HepG2 (cell line): ENCODE data around the gene YTHDF1. TPM values are rescaled to one million over a fixed set of nuclear protein-coding genes. Genes with fewer than 3 reads are reported as not detected.

ENCODE experiments used
- ATAC-seq: fragments of 200-7000 bp; cut with Tn5 transposase; 3 replicates; pipeline ENCODE4 v1.9.1; 2020; ENCODE audit warnings: mild to moderate bottlenecking, moderate library complexity
- BruUV-seq: library from RNA; stranded (reverse); fragments of 400-500 nt; replicated peaks from 2 replicates; lab custom pipeline; 2021; lab: Mats Ljungman, UMichigan
- CTCF ChIA-PET: fragments of 300-600 bp; formaldehyde crosslinking; extraction: SDS; loops from one replicate; lab custom pipeline; 2021; ENCODE audit warnings: low total read pairs, inconsistent platforms, low intra/inter-chr PET ratio; lab: Yijun Ruan, JAX
- POLR2A ChIA-PET: fragments of 350-600 bp; sonication (Branson Sonifier 250); formaldehyde crosslinking; loops from one replicate; lab custom pipeline; 2020; ENCODE audit warnings: antibody characterized with exemption, inconsistent platforms; lab: Yijun Ruan, JAX
- DNase-seq: peaks from one replicate; pipeline ENCODE4 v3.0.0-alpha.2; 2015; ENCODE audit warnings: low spot score
- FAIRE-seq: peaks from 3 replicates; lab custom pipeline; 2011; peaks lifted over from hg19 to GRCh38; lab: Jason Lieb, UNC
- H2AFZ ChIP-seq: one replicate; pipeline ENCODE4 v1.6.1; 2011; ENCODE audit warnings: low read length, inconsistent platforms
- H3K27ac ChIP-seq: fragments of 300-600 bp; 3 replicates; pipeline ENCODE4 v1.8.0; 2011; ENCODE audit warnings: mixed run types, mild to moderate bottlenecking, mixed read lengths, low read length, inconsistent platforms; ENCODE audit not compliant: insufficient read depth; ENCODE audit errors: extremely low read length
- H3K27me3 ChIP-seq, 2 experiments: fragments of 200-600 bp in 1 of 2; 2 replicates in 1 of 2; 3 replicates in 1 of 2; pipeline versions ENCODE4 v1.6.0 to v1.8.0; 2011; ENCODE audit warnings: low read length in 2 of 2, mild to moderate bottlenecking in 2 of 2, moderate library complexity in 2 of 2, inconsistent platforms in 1 of 2; ENCODE audit not compliant: insufficient read depth in 2 of 2, control insufficient read depth in 1 of 2
- H3K36me3 ChIP-seq, 2 experiments: fragments of 200-600 bp in 1 of 2; replicated peaks in 1 of 2; 2 replicates in 1 of 2; 3 replicates in 1 of 2; pipeline versions ENCODE4 v1.5.1 to v1.8.0; 2011; ENCODE audit warnings: low read length in 2 of 2, inconsistent platforms in 1 of 2; ENCODE audit not compliant: insufficient read depth in 2 of 2, control insufficient read depth in 1 of 2
- H3K4me1 ChIP-seq: 2 replicates; pipeline ENCODE4 v1.5.1; 2012; ENCODE audit warnings: low read length, inconsistent platforms; ENCODE audit not compliant: insufficient read depth
- H3K4me2 ChIP-seq: 2 replicates; pipeline ENCODE4 v1.6.0; 2011; ENCODE audit warnings: low read depth, low read length, inconsistent platforms
- H3K4me3 ChIP-seq, 3 experiments: fragments of 200-600 bp in 1 of 3; sonication (generic), shearing (Covaris generic) in 1 of 3; replicated peaks in 1 of 3; 2 replicates each; pipeline ENCODE4 v1.5.1; 2011 to 2016; ENCODE audit warnings: low read length in 3 of 3, inconsistent platforms in 2 of 3, low read depth in 2 of 3, mild to moderate bottlenecking in 2 of 3, control low read depth in 1 of 3, mixed read lengths in 1 of 3; ENCODE audit not compliant: insufficient read depth in 1 of 3
- H3K79me2 ChIP-seq: one replicate; pipeline ENCODE4 v1.6.1; 2011; ENCODE audit warnings: low read length, inconsistent platforms; ENCODE audit not compliant: insufficient read depth
- H3K9ac ChIP-seq: 2 replicates; pipeline ENCODE4 v1.6.0; 2011; ENCODE audit warnings: mild to moderate bottlenecking, low read depth, low read length, inconsistent platforms; ENCODE audit not compliant: insufficient read depth
- H3K9me3 ChIP-seq: 2 replicates; pipeline ENCODE4 v1.5.1; 2012; ENCODE audit warnings: mild to moderate bottlenecking, low read length
- H4K20me1 ChIP-seq: 2 replicates; pipeline ENCODE4 v1.6.0; 2011; ENCODE audit warnings: inconsistent platforms, mild to moderate bottlenecking, low read length, moderate library complexity; ENCODE audit not compliant: insufficient read depth
- DMAP1 ChIP-seq: IDR thresholded peaks from 2 replicates; pipeline ENCODE4 v1.6.1; 2016
- HNF4A ChIP-seq: sonication (generic); formaldehyde crosslinking; IDR thresholded peaks from 2 replicates; pipeline ENCODE4 v1.4.0; 2020; ENCODE audit warnings: missing genetic modification reagents
- MIXL1 ChIP-seq: IDR thresholded peaks from 2 replicates; pipeline ENCODE4 v1.6.1; 2016
- RFX5 ChIP-seq: IDR thresholded peaks from 2 replicates; pipeline ENCODE4 v1.6.1; 2011; ENCODE audit warnings: low read depth, low read length, improper control_type of control experiment
- SCMH1 ChIP-seq: sonication (generic); formaldehyde crosslinking; IDR thresholded peaks from 2 replicates; pipeline ENCODE4 v1.9.0; 2021; ENCODE audit warnings: missing genetic modification reagents, mild to moderate bottlenecking, borderline replicate concordance
- SP2 ChIP-seq: sonication (generic); formaldehyde crosslinking; IDR thresholded peaks from 2 replicates; pipeline ENCODE4 v1.5.1; 2020; ENCODE audit warnings: mild to moderate bottlenecking, missing genetic modification reagents
- SRY ChIP-seq: sonication (generic); formaldehyde crosslinking; IDR thresholded peaks from 2 replicates; pipeline ENCODE4 v1.8.0; 2022; ENCODE audit warnings: mild to moderate bottlenecking, missing genetic modification reagents
- SSRP1 ChIP-seq: IDR thresholded peaks from 2 replicates; pipeline ENCODE4 v1.6.1; 2016; ENCODE audit warnings: control low read depth
- ZFP36 ChIP-seq: fragments of 150-350 bp; IDR thresholded peaks from 2 replicates; pipeline ENCODE4 v1.6.1; 2018; ENCODE audit warnings: borderline replicate concordance, low read length, low read depth; ENCODE audit not compliant: partially characterized antibody
- ZNF207 ChIP-seq: fragments of 450-650 bp; IDR thresholded peaks from 2 replicates; pipeline ENCODE4 v1.6.1; 2016; ENCODE audit warnings: antibody characterized with exemption, borderline replicate concordance
- ZNF724P ChIP-seq: sonication (generic); formaldehyde crosslinking; IDR thresholded peaks from 2 replicates; pipeline ENCODE4 v1.8.0; 2022; ENCODE audit warnings: missing genetic modification reagents, borderline replicate concordance
- ZNF740 ChIP-seq: sonication (generic); formaldehyde crosslinking; IDR thresholded peaks from 2 replicates; pipeline ENCODE4 v1.4.0; 2020; ENCODE audit warnings: missing genetic modification reagents
- ZSCAN9 ChIP-seq: IDR thresholded peaks from 2 replicates; pipeline ENCODE4 v1.6.1; 2016; ENCODE audit warnings: borderline replicate concordance
- WGBS: methylation state at CpG from one replicate; pipeline ENCODE4 v1.1.6; 2017; ENCODE audit warnings: low lambda C conversion rate; 5-methylcytosine and 5-hydroxymethylcytosine counted together
- in situ Hi-C: cut with HindIII; loops from 2 replicates; pipeline ENCODE4 v1.10.0; 2017; ENCODE audit warnings: low pct_unique_long_range_greater_than_20kb; ENCODE audit not compliant: extremely low pct_ligation_motif_present
- intact Hi-C: fragments of 100-400 bp; cut with micrococcal nuclease; formaldehyde crosslinking; loops from one replicate; pipeline ENCODE4 v1.10.0; 2022; ENCODE audit not compliant: unreplicated experiment
- polyA plus RNA-seq, 8 experiments: library from polyadenylated mRNA; depleted of rRNA in 3 of 8; stranded (reverse) in 7 of 8; unstranded in 1 of 8; fragments of >200 nt; fragmentation: Illumina TruSeq in 4 of 8; extraction: Trizol in 4 of 8; gene quantifications; 2 replicates each; pipeline versions ENCODE4 v1.2.1 to v1.2.3, GENCODE V29; 2011 to 2016; ENCODE audit warnings: low read depth in 4 of 8, missing spikeins in 1 of 8, mixed read lengths in 1 of 8; ENCODE audit not compliant: insufficient read depth in 1 of 8
- total RNA-seq, 5 experiments: library from RNA; depleted of rRNA; stranded (reverse); fragments of >200 nt; fragmentation: Illumina TruSeq; extraction: Trizol; gene quantifications; 2 replicates each; pipeline ENCODE4 v1.2.3, GENCODE V29; 2016; ENCODE audit warnings: low read depth in 1 of 5
- TF ChIP-seq, protein P1 (sequence below): IDR thresholded peaks from 2 replicates; pipeline ENCODE4 v1.4.0; 2020; ENCODE audit warnings: mild to moderate bottlenecking, missing genetic modification reagents
- TF ChIP-seq, protein P2 (sequence below): sonication (generic); formaldehyde crosslinking; IDR thresholded peaks from 2 replicates; pipeline ENCODE4 v1.5.1; 2020; ENCODE audit warnings: mild to moderate bottlenecking, missing genetic modification reagents, borderline replicate concordance

The YTHDF1 gene
- total and polyA plus RNA-seq, 2 of the 13 experiments (the other 11 are each of a cell fraction or from before 2014, with no cell fraction given) = 34.5 to 37.7 TPM

DNA sequence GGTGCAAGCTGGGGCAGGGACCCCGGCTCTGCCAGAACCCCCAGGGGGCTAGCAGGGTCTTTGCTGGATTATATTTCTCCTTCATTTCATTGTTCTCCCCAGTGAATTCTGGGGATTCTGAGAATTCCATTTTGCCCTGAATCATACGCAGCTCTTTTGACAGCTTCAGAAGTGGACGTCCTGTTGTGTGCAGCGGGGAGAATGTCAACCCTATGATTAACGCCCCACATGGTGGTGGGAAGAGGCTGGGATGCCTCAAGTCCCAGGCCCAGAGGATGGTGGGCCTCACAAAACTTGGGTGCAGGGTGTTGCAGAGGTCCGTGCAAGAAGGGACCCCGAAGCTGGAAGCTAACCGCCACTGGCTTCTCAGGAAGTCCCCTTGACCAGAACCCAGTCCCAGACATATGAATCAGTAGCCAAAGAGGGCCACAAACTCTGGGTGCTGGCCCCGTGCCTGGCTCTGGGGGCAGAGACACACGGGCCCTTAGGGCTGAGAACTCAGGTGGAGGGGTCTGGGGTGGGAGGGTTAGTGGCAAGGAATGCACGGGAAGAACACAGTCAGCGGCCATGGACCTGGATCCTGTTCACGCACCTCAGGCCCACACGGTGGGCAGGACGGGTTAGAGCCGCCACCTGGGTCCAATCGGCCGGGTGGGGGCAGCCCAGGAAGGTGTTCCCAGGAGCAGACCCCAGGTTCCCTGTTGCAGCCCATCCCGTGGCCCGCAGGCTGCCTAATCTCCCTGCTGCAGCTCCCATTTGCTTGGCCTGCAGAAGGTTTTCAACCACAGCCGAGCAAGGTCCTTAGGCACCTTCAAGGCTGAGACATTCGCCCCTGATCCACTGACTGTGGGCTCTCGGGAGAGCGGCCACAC lies 51.2 kb downstream of the YTHDF1 start:
- Histone ChIP-seq H3K9ac (no peak overlapping the region), H3K4me2 (no peak overlapping the region), H3K36me3 (no peaks in the 10 kb centered on the region), H3K79me2 (no peaks in the 10 kb centered on the region), H3K27me3 (peaks cover 54 to 93% of the 10 kb centered on the region in 2 experiments), H2AFZ (no peak overlapping the region), H3K9me3 (no peaks in the 10 kb centered on the region), H3K4me3 (no peak overlapping the region), H4K20me1 (peaks cover 12% of the 10 kb centered on the region; the same call in 1 of the 2 replicates), H3K4me1 (no peaks in the 10 kb centered on the region), H3K27ac (no peak overlapping the region)
- CTCF ChIA-PET = no interaction called here
- intact Hi-C loops = no loop called here
- POLR2A ChIA-PET = no interaction called here
- DNase-seq = no peak
- no TSS peak for BruUV-seq
- WGBS = 16% methylated on average over 22 of the region's 24 CpGs
- ATAC-seq = no peak
- in situ Hi-C loops = no loop called here
- no peak for FAIRE-seq
- TF ChIP-seq ZSCAN9 (CRISPR knock-in tag) (no peak), RFX5 (no peak), DMAP1 (CRISPR knock-in tag) (no peak), SP2 (CRISPR knock-in tag) (no peak), ZNF207 (no peak), SCMH1 (no peak), ZFP36 (no peak), SRY (CRISPR knock-in tag) (no peak), SSRP1 (no peak), ZNF724P (CRISPR knock-in tag) (no peak), ZNF740 (no peak), HNF4A (CRISPR knock-in tag) (no peak), MIXL1 (no peak)
- TF ChIP-seq, protein P1, sequence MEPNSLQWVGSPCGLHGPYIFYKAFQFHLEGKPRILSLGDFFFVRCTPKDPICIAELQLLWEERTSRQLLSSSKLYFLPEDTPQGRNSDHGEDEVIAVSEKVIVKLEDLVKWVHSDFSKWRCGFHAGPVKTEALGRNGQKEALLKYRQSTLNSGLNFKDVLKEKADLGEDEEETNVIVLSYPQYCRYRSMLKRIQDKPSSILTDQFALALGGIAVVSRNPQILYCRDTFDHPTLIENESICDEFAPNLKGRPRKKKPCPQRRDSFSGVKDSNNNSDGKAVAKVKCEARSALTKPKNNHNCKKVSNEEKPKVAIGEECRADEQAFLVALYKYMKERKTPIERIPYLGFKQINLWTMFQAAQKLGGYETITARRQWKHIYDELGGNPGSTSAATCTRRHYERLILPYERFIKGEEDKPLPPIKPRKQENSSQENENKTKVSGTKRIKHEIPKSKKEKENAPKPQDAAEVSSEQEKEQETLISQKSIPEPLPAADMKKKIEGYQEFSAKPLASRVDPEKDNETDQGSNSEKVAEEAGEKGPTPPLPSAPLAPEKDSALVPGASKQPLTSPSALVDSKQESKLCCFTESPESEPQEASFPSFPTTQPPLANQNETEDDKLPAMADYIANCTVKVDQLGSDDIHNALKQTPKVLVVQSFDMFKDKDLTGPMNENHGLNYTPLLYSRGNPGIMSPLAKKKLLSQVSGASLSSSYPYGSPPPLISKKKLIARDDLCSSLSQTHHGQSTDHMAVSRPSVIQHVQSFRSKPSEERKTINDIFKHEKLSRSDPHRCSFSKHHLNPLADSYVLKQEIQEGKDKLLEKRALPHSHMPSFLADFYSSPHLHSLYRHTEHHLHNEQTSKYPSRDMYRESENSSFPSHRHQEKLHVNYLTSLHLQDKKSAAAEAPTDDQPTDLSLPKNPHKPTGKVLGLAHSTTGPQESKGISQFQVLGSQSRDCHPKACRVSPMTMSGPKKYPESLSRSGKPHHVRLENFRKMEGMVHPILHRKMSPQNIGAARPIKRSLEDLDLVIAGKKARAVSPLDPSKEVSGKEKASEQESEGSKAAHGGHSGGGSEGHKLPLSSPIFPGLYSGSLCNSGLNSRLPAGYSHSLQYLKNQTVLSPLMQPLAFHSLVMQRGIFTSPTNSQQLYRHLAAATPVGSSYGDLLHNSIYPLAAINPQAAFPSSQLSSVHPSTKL (CRISPR knock-in tag) = no peak
- TF ChIP-seq, protein P2, sequence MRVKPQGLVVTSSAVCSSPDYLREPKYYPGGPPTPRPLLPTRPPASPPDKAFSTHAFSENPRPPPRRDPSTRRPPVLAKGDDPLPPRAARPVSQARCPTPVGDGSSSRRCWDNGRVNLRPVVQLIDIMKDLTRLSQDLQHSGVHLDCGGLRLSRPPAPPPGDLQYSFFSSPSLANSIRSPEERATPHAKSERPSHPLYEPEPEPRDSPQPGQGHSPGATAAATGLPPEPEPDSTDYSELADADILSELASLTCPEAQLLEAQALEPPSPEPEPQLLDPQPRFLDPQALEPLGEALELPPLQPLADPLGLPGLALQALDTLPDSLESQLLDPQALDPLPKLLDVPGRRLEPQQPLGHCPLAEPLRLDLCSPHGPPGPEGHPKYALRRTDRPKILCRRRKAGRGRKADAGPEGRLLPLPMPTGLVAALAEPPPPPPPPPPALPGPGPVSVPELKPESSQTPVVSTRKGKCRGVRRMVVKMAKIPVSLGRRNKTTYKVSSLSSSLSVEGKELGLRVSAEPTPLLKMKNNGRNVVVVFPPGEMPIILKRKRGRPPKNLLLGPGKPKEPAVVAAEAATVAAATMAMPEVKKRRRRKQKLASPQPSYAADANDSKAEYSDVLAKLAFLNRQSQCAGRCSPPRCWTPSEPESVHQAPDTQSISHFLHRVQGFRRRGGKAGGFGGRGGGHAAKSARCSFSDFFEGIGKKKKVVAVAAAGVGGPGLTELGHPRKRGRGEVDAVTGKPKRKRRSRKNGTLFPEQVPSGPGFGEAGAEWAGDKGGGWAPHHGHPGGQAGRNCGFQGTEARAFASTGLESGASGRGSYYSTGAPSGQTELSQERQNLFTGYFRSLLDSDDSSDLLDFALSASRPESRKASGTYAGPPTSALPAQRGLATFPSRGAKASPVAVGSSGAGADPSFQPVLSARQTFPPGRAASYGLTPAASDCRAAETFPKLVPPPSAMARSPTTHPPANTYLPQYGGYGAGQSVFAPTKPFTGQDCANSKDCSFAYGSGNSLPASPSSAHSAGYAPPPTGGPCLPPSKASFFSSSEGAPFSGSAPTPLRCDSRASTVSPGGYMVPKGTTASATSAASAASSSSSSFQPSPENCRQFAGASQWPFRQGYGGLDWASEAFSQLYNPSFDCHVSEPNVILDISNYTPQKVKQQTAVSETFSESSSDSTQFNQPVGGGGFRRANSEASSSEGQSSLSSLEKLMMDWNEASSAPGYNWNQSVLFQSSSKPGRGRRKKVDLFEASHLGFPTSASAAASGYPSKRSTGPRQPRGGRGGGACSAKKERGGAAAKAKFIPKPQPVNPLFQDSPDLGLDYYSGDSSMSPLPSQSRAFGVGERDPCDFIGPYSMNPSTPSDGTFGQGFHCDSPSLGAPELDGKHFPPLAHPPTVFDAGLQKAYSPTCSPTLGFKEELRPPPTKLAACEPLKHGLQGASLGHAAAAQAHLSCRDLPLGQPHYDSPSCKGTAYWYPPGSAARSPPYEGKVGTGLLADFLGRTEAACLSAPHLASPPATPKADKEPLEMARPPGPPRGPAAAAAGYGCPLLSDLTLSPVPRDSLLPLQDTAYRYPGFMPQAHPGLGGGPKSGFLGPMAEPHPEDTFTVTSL = no peak
